Neural cell (in vitro differentiated cells): ENCODE data around the gene PTDSS2. TPM values are rescaled to one million over a fixed set of nuclear protein-coding genes. Genes with fewer than 3 reads are reported as not detected.
"Not testable (repeated sequence)": the region's sequence is repeated elsewhere in the genome, so short reads cannot be mapped to it uniquely, and the experiment has no call there.

Experiments
- H2AFZ ChIP-seq: fragments of 200-600, 300-800 bp; sonication (generic), shearing (Covaris generic); 2 replicates; pipeline ENCODE4 v1.6.0; 2014; ENCODE audit warnings: low read depth, mild to moderate bottlenecking, antibody characterized with exemption, low read length, moderate library complexity
- H3F3A ChIP-seq: fragments of 200-600 bp; shearing (Covaris generic); 2 replicates; pipeline ENCODE4 v1.6.1; 2016; ENCODE audit warnings: mild to moderate bottlenecking, moderate library complexity, mixed read lengths, antibody characterized with exemption, low read length; ENCODE audit not compliant: insufficient read depth, poor library complexity, severe bottlenecking
- H3K27ac ChIP-seq: fragments of 200-600, 300-800 bp; sonication (generic), shearing (Covaris generic); 2 replicates; pipeline ENCODE4 v1.5.1; 2014; ENCODE audit warnings: mild to moderate bottlenecking, low read length, moderate library complexity
- H3K27me3 ChIP-seq: fragments of 300-800, 200-600 bp; sonication (generic), shearing (Covaris generic); 2 replicates; pipeline ENCODE4 v1.6.0; 2014; ENCODE audit warnings: mild to moderate bottlenecking, low read depth, low read length, moderate library complexity; ENCODE audit not compliant: insufficient read depth
- H3K36me3 ChIP-seq: fragments of 300-800, 200-600 bp; sonication (generic), shearing (Covaris generic); 2 replicates; pipeline ENCODE4 v1.5.1; 2014; ENCODE audit warnings: mild to moderate bottlenecking, antibody characterized with exemption, low read length, moderate library complexity; ENCODE audit not compliant: insufficient read depth
- H3K4me2 ChIP-seq: fragments of 300-800, 200-600 bp; sonication (generic), shearing (Covaris generic); 2 replicates; pipeline ENCODE4 v1.6.0; 2014; ENCODE audit warnings: mild to moderate bottlenecking, low read length
- H3K4me3 ChIP-seq: fragments of 300-800, 200-600 bp; sonication (generic), shearing (Covaris generic); 2 replicates; pipeline ENCODE4 v1.5.1; 2014; ENCODE audit warnings: mild to moderate bottlenecking, low read length, moderate library complexity
- H3K79me2 ChIP-seq: fragments of 200-600 bp; shearing (Covaris generic); replicated peaks from 2 replicates; pipeline ENCODE4 v1.6.0; 2014; ENCODE audit warnings: mild to moderate bottlenecking, low read length, moderate library complexity; ENCODE audit not compliant: insufficient read depth
- H3K9ac ChIP-seq: fragments of 300-800, 200-600 bp; sonication (generic), shearing (Covaris generic); 2 replicates; pipeline ENCODE4 v1.6.1; 2016; ENCODE audit warnings: mild to moderate bottlenecking, low read length, mixed read lengths
- H3K9me2 ChIP-seq: fragments of 200-600 bp; shearing (Covaris generic); 2 replicates; pipeline ENCODE4 v1.6.1; 2016; ENCODE audit warnings: mild to moderate bottlenecking, low read length, mixed read lengths; ENCODE audit not compliant: insufficient read depth
- H3K9me3 ChIP-seq: fragments of 200-600, 300-800 bp; sonication (generic), shearing (Covaris generic); 2 replicates; pipeline ENCODE4 v1.6.1; 2016; ENCODE audit warnings: mild to moderate bottlenecking, mixed run types, low read length, moderate library complexity, mixed read lengths
- H4K20me1 ChIP-seq: fragments of 200-600 bp; shearing (Covaris generic); 2 replicates; pipeline ENCODE4 v1.6.1; 2016; ENCODE audit warnings: mild to moderate bottlenecking, mixed run types; ENCODE audit not compliant: insufficient read depth
- EP300 ChIP-seq: fragments of 450-650 bp; conservative IDR thresholded peaks from 2 replicates; pipeline ENCODE4 v1.6.1; 2014; ENCODE audit warnings: antibody characterized with exemption, mild to moderate bottlenecking, moderate library complexity; ENCODE audit not compliant: poor library complexity, severe bottlenecking
- EZH2 ChIP-seq: fragments of 200-600, 300-800 bp; shearing (Covaris generic), sonication (generic); IDR thresholded peaks from 2 replicates; pipeline ENCODE4 v1.6.1; 2014; ENCODE audit warnings: antibody characterized with exemption, low read length, borderline replicate concordance, mild to moderate bottlenecking; ENCODE audit not compliant: insufficient read depth, poor library complexity, severe bottlenecking
- MXI1 ChIP-seq: fragments of 450-650 bp; conservative IDR thresholded peaks from 2 replicates; pipeline ENCODE4 v1.6.1; 2014; ENCODE audit warnings: antibody characterized with exemption, mild to moderate bottlenecking; ENCODE audit not compliant: poor library complexity, severe bottlenecking
- POLR2AphosphoS5 ChIP-seq: IDR thresholded peaks from 2 replicates; pipeline ENCODE4 v1.6.1; 2012
- RAD21 ChIP-seq: fragments of 450-650 bp; conservative IDR thresholded peaks from 2 replicates; pipeline ENCODE4 v1.6.1; 2014; ENCODE audit warnings: antibody characterized with exemption, mild to moderate bottlenecking, moderate library complexity
- SMC3 ChIP-seq: fragments of 450-650 bp; conservative IDR thresholded peaks from 2 replicates; pipeline ENCODE4 v1.6.1; 2014; ENCODE audit warnings: antibody characterized with exemption, mild to moderate bottlenecking, moderate library complexity; ENCODE audit not compliant: poor library complexity
- TAF1 ChIP-seq: IDR thresholded peaks from 2 replicates; pipeline ENCODE4 v1.6.1; 2012; ENCODE audit warnings: low read depth
- polyA plus RNA-seq: library from polyadenylated mRNA; depleted of rRNA; stranded (reverse); fragments of >200 nt; gene quantifications from 2 replicates; pipeline ENCODE4 v1.2.3, GENCODE V29; 2014
- TF ChIP-seq, protein P1 (sequence below): fragments of 450-650 bp; IDR thresholded peaks from 2 replicates; pipeline ENCODE4 v1.5.1; 2014; ENCODE audit warnings: antibody characterized with exemption, mild to moderate bottlenecking, moderate library complexity; ENCODE audit not compliant: poor library complexity, severe bottlenecking
- TF ChIP-seq, protein P2 (sequence below): IDR thresholded peaks from 2 replicates; pipeline ENCODE4 v1.6.1; 2012; ENCODE audit warnings: borderline replicate concordance

Gene PTDSS2
- polyA plus RNA-seq, 1 donor from 2014 or later = 54.3 TPM

DNA sequence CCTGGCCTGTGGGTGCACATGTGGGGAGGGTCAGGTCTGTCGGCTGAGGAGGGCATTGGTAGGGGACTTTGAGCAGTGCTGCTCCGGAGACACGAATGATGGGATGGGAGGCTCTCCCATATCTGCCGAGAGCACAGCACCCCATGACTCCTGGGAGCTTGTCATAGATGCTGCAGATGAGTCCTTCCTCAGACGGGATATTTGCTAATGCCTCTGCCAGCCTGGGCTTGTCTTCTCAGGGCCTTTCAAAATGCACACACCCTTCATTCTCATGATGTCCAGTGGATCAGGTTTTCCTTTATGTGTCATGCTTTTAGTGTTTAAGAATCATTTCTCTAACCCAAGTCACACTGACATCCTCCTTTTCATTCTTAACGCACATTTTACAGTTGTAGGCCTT, 65.1 kb downstream of the PTDSS2 start:
- no peak overlapping the region for H3K9ac ChIP-seq
- TF ChIP-seq EP300 = no peak
- TF ChIP-seq TAF1 = no peak
- TF ChIP-seq RAD21 = no peak
- TF ChIP-seq POLR2AphosphoS5 = no peak
- TF ChIP-seq, protein P1, sequence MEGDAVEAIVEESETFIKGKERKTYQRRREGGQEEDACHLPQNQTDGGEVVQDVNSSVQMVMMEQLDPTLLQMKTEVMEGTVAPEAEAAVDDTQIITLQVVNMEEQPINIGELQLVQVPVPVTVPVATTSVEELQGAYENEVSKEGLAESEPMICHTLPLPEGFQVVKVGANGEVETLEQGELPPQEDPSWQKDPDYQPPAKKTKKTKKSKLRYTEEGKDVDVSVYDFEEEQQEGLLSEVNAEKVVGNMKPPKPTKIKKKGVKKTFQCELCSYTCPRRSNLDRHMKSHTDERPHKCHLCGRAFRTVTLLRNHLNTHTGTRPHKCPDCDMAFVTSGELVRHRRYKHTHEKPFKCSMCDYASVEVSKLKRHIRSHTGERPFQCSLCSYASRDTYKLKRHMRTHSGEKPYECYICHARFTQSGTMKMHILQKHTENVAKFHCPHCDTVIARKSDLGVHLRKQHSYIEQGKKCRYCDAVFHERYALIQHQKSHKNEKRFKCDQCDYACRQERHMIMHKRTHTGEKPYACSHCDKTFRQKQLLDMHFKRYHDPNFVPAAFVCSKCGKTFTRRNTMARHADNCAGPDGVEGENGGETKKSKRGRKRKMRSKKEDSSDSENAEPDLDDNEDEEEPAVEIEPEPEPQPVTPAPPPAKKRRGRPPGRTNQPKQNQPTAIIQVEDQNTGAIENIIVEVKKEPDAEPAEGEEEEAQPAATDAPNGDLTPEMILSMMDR = no peak
- TF ChIP-seq, protein P2, sequence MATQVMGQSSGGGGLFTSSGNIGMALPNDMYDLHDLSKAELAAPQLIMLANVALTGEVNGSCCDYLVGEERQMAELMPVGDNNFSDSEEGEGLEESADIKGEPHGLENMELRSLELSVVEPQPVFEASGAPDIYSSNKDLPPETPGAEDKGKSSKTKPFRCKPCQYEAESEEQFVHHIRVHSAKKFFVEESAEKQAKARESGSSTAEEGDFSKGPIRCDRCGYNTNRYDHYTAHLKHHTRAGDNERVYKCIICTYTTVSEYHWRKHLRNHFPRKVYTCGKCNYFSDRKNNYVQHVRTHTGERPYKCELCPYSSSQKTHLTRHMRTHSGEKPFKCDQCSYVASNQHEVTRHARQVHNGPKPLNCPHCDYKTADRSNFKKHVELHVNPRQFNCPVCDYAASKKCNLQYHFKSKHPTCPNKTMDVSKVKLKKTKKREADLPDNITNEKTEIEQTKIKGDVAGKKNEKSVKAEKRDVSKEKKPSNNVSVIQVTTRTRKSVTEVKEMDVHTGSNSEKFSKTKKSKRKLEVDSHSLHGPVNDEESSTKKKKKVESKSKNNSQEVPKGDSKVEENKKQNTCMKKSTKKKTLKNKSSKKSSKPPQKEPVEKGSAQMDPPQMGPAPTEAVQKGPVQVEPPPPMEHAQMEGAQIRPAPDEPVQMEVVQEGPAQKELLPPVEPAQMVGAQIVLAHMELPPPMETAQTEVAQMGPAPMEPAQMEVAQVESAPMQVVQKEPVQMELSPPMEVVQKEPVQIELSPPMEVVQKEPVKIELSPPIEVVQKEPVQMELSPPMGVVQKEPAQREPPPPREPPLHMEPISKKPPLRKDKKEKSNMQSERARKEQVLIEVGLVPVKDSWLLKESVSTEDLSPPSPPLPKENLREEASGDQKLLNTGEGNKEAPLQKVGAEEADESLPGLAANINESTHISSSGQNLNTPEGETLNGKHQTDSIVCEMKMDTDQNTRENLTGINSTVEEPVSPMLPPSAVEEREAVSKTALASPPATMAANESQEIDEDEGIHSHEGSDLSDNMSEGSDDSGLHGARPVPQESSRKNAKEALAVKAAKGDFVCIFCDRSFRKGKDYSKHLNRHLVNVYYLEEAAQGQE = no peak
- no peak for TF ChIP-seq EZH2
- no peak for TF ChIP-seq MXI1
- TF ChIP-seq SMC3 = no peak
- H2AFZ ChIP-seq = no peak overlapping the region
- H3K4me3 ChIP-seq = no peak overlapping the region
- H3K36me3 ChIP-seq = no peaks in the 10 kb centered on the region
- H3F3A ChIP-seq = no peaks in the 10 kb centered on the region
- H3K4me2 ChIP-seq = no peak overlapping the region
- no peak overlapping the region for H3K27ac ChIP-seq
- no peaks in the 10 kb centered on the region for H3K79me2 ChIP-seq
- H4K20me1 ChIP-seq = no peaks in the 10 kb centered on the region
- H3K27me3 ChIP-seq = no peaks in the 10 kb centered on the region
- H3K9me2 ChIP-seq = no peaks in the 10 kb centered on the region
- no peaks in the 10 kb centered on the region for H3K9me3 ChIP-seq

DNA sequence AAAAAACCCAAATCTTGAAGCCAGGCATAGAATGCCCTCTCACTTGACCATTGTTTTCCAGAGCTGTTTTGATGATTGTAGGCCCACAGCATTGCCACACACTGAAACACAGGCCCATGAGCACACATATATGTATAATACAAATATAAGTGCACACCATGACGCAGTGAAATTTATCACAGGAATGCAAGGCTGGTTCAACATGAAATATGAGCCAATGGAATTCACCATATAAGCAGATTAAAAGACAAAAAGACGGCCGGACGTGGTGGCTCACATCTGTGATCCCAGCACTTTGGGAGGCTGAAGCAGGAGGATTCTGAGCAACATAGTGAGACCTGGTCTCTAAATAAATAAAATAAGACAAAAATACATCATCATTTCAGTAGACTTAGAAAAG, 66.3 kb downstream of the PTDSS2 start:
- H3F3A ChIP-seq = no peaks in the 10 kb centered on the region
- no peaks in the 10 kb centered on the region for H4K20me1 ChIP-seq
- H3K36me3 ChIP-seq = no peaks in the 10 kb centered on the region
- no peak for TF ChIP-seq MXI1
- no peak for TF ChIP-seq POLR2AphosphoS5
- no peak for TF ChIP-seq EP300
- no peaks in the 10 kb centered on the region for H3K27me3 ChIP-seq
- no peaks in the 10 kb centered on the region for H3K9me2 ChIP-seq
- no peak overlapping the region for H2AFZ ChIP-seq
- no peak overlapping the region for H3K4me2 ChIP-seq
- no peaks in the 10 kb centered on the region for H3K79me2 ChIP-seq
- H3K9me3 ChIP-seq = no peaks in the 10 kb centered on the region
- H3K4me3 ChIP-seq = no peak overlapping the region
- H3K27ac ChIP-seq = no peak overlapping the region
- H3K9ac ChIP-seq = no peak overlapping the region

DNA sequence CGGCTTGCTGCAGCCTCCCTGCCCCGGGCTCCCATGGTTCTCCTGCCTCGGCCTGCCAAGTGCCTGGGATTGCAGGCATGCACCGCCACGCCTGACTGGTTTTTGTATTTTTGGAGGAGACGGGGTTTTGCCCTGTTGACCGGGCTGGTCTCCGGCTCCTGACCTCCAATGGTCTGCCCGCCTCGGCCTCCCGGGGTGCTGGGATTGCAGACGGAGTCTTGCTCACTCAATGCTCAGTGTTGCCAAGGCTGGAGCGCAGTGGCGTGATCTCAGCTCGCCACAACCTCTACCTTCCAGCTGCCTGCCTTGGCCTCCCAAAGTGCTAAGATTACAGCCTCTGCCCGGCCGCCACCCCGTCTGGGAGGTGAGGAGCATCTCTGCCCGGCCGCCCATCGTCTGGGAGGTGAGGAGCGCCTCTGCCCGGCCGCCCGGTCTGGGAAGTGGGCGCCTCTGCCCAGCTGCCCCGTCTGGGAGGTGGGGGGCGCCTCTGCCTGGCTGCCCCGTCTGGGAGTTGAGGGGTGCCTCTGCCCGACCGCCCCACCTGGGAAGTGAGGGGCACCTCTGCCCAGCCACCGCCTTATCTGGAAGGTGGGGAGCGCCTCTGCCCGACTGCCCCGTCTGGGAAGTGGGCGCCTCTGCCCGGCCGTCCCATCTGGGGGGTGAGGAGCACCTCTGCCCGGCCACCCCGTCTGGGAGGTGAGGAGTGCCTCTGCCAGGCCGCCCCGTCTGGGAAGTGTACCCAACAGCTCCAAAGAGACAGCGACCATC, 67.0 kb downstream of the PTDSS2 start:
- H2AFZ ChIP-seq, H3K9ac ChIP-seq, H3K36me3 ChIP-seq, H4K20me1 ChIP-seq, H3K27me3 ChIP-seq, H3K9me2 ChIP-seq, H3F3A ChIP-seq, H3K27ac ChIP-seq, H3K4me2 ChIP-seq, H3K79me2 ChIP-seq, H3K4me3 ChIP-seq, H3K9me3 ChIP-seq: not testable (repeated sequence)
